HG02798 (cell line): Measurements from ENCODE around the gene SEC61B.
"Not testable (repeated sequence)": the region's sequence is repeated elsewhere in the genome, so short reads cannot be mapped to it uniquely, and the experiment has no call there.

Source experiments
- ATAC-seq: cut with Tn5 transposase; IDR thresholded peaks from one replicate; pipeline ENCODE4 v1.9.1; 2021; ENCODE audit warnings: mild to moderate bottlenecking; ENCODE audit not compliant: unreplicated experiment, poor library complexity

The SEC61B gene

GRCh38 chr9:99235926-99236634, 14.0 kb downstream of the SEC61B start:
- peak; percentile 96 for ATAC-seq

GRCh38 chr9:99237356-99237755, 15.3 kb downstream of the SEC61B start:
- ATAC-seq = no peak

DNA sequence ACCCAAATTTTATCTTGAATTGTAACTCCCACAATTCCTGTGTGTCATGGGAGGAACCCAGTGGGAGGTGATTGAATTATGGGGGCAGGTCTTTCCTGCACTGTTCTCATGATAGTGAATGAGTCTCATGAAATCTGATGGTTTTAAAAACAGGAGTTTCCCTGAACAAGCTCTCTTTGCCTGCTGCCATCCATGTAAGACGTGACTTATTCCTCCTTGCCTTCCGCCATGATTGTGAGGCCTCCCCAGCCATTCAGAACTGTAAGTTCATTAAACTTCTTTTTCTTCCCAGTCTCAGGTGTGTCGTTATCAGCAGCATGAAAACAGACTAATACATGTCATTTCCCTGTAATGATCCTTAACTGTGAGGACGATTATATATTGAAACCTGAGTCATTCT, 15.8 kb downstream of the SEC61B start:
- not testable (repeated sequence) for ATAC-seq

DNA sequence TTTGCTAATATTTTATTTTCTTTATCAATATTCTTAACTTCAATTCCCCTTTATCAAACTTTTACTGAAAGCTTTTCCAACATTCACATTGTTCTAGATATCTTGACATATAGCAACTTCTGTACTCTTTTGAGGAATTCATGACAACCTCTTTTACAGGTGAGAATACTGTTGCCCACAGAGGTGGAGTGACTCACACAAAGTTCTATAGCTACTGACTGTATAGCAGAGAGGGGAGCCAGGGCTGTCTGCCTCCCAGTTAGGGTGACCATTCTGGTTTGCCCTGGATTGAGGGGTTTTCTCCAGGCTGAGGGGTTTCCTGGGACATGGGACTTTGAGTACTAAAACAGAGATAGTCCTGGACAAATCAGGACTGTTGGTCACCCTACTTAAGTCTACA, 16.2 kb downstream of the SEC61B start:
- ATAC-seq = no peak

GRCh38 chr9:99239341-99240060, 17.4 kb downstream of the SEC61B start:
- no peak for ATAC-seq

DNA sequence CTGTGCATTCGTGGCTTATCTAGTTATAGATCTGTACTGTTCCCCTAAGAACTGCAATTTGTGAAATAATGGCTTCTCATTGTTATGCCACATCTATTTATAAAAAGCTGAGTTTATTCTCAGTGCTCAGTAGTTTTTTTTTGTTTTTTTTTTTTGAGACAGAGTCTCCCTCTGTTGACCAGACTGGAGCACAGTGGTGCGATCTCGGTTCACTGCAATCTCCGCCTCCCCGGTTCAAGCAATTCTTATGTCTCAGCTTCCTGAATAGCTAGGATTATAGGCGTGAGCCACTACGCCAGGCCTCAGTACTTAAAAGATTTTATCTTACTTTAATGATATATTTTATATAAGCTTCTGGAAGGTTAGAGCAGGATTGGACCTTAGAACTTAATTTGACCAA, 19.0 kb downstream of the SEC61B start:
- ATAC-seq = no peak

- ATAC-seq = peak; percentile 92
These were observed 22.5 kb downstream of the SEC61B start for GRCh38 chr9:99244344-99245260.

- no peak for ATAC-seq
These were observed 27.5 kb downstream of the SEC61B start for GRCh38 chr9:99249619-99250018.

DNA sequence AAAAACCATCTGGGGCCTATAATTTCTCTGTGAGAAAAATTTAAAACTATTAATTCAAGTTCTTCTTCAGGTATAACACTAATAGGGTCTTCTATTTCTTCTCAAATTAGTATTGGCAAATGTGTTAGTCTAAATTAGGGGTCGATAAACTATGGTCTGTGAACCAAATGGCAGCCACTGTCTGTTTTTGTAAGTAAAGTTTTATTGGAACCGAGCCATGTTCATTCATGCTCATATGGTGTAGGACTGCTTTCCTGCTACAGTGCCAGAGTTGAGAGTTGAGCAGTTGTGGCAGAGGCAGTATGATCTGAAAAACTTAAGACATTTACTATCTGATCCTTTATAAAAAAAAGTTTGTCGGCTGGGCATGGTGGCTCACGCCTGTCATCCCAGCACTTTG, 29.1 kb downstream of the SEC61B start:
- no peak for ATAC-seq

DNA sequence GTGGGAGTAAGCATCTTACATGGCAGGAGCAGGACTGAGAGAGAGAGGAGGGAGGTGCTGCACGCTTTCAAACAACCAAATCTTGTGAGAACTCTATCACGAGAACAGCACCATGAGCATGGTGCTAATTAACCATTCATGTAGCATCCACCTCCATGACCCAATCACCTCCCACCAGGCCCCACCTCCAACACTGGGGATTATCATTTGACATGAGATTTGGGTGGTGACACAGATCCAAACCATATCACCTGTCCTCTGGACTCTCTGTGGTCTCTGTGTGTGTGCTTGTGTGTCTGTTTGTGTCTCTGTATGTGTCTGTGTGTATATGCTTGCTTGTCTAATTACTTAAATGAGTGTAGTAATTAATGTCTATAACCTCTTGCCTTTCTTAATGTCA, 31.1 kb downstream of the SEC61B start:
- ATAC-seq = peak; percentile 42

DNA sequence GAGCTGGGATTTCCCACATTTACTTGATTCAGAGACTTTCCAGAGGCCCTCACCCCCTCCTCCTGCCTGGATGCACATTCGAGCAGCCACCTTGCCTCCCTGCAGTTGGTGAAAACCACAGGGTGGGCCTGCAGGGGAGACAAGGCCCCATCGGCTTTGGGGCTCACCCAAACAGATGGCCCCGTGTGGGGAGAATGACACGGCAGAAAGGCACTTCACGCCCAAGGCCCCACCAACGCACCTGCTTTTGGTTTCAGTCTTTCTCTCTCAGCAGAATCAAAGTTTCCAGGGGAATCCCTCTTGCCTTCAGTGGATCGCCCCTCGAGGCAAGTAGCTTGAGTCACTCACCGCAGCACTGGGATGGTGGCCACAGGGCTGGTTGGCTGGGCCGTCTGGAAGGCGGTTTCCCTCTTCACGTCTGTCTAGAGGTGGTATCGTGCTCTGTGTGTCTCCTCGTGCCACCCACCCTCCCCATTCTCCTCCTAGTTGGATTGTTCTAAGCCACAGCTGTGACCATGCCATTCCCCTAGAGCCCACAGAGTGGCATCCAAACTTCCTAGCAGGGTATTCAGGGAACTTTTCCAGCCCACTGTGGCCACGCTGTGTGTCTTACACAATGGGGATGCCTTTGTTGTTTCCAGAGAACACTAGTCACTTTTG, 31.8 kb downstream of the SEC61B start:
- ATAC-seq = peak; percentile 90

GRCh38 chr9:99255651-99256050, 33.6 kb downstream of the SEC61B start:
- no peak for ATAC-seq

DNA sequence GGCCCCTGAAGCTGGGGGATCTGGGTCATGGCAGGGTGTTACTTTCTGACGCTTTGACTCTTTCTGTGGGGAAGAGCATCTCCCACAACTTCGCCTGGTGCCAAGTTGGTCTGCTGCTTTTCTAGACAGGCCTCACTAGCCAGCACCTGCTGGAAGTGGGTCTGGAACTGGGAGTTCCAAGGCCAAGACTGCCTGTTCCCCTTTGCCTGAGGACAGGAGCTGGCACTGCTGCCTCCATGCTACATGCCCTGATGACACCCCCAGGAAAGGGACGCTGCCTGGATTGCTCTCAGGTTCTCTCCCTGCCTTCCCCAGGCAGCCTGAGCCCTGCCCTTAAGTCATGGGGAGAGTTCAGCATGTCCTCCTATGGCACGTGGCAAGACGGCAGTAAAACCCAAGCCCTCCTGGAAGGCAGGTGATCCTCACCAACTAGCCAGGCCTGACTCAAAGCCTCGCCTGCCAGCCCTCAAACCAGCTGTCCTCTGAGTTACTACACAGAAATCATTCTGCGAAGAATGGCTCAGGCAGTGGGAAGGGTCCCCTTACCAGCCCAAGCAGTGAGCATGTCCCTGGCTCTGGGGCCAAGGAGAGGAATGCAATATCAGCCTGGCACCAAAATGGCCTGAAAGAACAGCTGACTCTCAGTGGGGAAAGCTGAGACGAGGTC, 35.8 kb downstream of the SEC61B start:
- no peak for ATAC-seq

GRCh38 chr9:99259231-99259918, 37.3 kb downstream of the SEC61B start:
- peak; percentile 74 for ATAC-seq

GRCh38 chr9:99261923-99262322, 39.8 kb downstream of the SEC61B start:
- no peak for ATAC-seq

- peak; percentile 71 for ATAC-seq
These were observed 40.9 kb downstream of the SEC61B start for GRCh38 chr9:99262949-99263418.

DNA sequence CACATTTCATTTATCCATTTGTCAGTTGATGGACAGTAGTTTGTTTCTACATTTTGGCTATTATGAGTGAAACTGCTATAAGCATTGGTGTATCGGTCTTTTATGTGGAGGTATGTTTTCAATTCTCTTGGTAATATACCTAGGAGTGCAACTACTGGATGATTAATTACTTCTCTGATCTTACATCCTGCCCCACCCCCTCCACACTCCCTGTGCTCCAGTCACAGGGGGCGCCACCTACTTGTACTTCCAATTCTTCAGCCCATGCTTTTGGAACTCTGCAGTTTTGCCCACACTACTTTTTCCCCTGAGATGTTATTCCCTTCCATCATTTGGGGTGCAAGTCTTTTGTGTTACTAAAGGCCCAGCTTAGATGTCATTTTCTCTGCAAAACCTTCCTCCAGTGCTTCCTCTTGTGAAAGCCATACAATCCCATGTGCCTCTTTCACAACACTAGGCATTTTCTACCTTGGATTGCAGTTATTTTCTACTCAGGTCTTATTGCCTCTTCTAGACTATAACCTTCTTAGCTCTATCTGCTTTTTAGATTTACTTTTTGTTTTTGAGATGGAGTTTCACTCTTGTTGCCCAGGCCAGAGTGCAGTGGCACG, 42.1 kb downstream of the SEC61B start:
- no peak for ATAC-seq

DNA sequence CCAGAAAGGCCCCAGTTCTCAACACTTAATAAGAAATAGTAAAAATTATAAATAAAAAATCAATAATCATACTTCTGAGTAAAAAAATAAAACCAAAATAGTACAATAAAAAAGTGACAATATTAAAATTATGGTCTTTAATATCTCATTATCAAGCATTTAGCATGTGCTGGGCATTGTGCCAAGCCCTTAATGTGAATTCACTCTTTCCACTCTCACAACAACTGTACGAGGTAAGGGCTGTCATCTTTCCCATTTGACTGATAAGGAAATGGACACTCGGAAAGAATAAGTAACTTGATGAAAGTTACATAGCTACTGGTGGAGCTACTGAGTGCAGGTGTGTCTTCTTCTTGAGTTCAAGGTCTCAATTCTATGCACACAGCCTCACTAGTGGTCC, 43.6 kb downstream of the SEC61B start:
- ATAC-seq = no peak
